ENCODE measurements around the gene CES4A. TPM values are rescaled to one million over a fixed set of nuclear protein-coding genes. Genes with fewer than 3 reads are reported as not detected.

The CES4A gene
- total RNA-seq, 1 donor from 2014 or later = 0.22 TPM

GRCh38 chr16:67001726-67002125 lies 13.3 kb downstream of the CES4A start:
- peaks cover 73% of the 10 kb centered on the region for H3K27me3 ChIP-seq
- H3K4me2 ChIP-seq = no peak overlapping the region

DNA sequence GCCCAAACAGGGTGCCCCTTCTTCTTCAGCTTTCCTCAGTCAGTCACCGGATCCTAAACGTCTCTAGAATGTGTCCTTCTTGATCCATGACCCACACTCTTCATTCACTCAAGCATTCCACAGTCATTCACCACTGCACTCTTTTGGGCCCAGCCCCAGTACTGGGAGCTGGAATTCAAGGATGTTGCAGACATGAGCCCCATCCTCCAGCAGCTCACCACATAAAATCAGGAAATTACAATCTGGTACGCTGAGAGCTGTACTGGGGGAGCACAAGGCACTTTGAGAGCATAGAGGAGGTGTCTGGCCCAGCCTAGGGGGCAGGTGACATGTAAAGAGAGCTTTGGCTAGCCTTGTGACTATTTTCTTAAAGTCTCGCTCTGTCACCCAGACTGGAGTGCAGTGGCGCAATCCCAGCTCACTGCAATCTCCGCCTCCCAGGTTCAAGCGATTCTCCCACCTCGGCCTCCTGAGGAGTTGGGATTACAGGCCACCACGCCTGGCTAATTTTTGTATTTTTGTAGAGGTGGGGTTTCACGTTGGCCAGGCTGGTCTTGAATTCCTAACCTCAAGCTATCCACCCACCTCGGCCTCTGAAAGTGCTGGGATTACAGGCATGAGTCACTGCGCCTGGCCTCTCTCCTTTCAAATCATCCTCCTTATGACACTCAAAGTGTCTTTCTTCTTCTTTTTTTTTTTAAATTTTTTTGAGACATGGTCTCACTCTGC lies 18.7 kb downstream of the CES4A start:
- H3K79me2 ChIP-seq (ENCODE audit: low read depth) = no peaks in the 10 kb centered on the region

More at GRCh38 chr16:67001726-67002125, 13.3 kb downstream of the CES4A start:
- H3K9me3 ChIP-seq (ENCODE audit: low read depth) = no peaks in the 10 kb centered on the region
- no peak overlapping the region for H3K4me3 ChIP-seq
- peaks cover 3% of the 10 kb centered on the region for H3K4me1 ChIP-seq
- H3K27me3 Mint-ChIP-seq (ENCODE audit: insufficient read depth, low read depth) = peaks cover 34% of the 10 kb centered on the region
- no peaks in the 10 kb centered on the region for H4K20me1 ChIP-seq (ENCODE audit: low read depth)
- H3K27ac Mint-ChIP-seq = no peak overlapping the region
- no peak for DNase-seq (ENCODE audit: low spot score)
- no peak overlapping the region for H3K27ac ChIP-seq
- peaks cover 3% of the 10 kb centered on the region for H3K4me1 Mint-ChIP-seq
- H3K79me2 ChIP-seq (ENCODE audit: low read depth) = no peaks in the 10 kb centered on the region
- peaks cover 10% of the 10 kb centered on the region for H3F3A ChIP-seq (ENCODE audit: low read depth)
- H3K36me3 ChIP-seq = no peaks in the 10 kb centered on the region
- no peaks in the 10 kb centered on the region for H3K9me3 Mint-ChIP-seq
- TF ChIP-seq EZH2phosphoT487 (IDR thresholded peaks at IDR 0.05) (no peak), EZH2 (IDR thresholded peaks at IDR 0.05) (no peak)
- TF ChIP-seq, protein P1, sequence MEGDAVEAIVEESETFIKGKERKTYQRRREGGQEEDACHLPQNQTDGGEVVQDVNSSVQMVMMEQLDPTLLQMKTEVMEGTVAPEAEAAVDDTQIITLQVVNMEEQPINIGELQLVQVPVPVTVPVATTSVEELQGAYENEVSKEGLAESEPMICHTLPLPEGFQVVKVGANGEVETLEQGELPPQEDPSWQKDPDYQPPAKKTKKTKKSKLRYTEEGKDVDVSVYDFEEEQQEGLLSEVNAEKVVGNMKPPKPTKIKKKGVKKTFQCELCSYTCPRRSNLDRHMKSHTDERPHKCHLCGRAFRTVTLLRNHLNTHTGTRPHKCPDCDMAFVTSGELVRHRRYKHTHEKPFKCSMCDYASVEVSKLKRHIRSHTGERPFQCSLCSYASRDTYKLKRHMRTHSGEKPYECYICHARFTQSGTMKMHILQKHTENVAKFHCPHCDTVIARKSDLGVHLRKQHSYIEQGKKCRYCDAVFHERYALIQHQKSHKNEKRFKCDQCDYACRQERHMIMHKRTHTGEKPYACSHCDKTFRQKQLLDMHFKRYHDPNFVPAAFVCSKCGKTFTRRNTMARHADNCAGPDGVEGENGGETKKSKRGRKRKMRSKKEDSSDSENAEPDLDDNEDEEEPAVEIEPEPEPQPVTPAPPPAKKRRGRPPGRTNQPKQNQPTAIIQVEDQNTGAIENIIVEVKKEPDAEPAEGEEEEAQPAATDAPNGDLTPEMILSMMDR (IDR thresholded peaks at IDR 0.05) = no peak
- H3K36me3 Mint-ChIP-seq = no peaks in the 10 kb centered on the region
- no peak overlapping the region for H3K9ac ChIP-seq
- H3K4me3 Mint-ChIP-seq = peak overlapping the region; percentile 48
- H2AFZ ChIP-seq (replicated peaks) = no peak overlapping the region

DNA sequence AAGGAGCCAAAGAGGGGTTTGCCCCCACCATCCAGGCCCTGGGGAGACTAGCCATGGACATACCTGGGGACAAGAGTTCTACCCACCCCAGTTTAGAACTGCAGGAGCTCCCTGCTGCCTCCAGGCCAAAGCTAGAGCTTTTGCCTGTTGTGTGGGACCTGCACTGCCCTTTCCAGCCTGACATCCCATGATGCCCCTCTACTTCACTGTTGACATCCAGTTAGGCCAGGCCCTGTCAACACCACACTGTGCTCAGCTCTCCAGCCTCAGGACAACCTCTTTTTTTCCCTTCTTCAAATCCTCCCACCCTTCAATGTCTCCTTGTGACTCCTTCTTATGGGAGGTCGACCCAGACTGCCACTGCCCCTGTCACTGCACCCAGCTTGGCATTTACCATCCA lies 20.8 kb downstream of the CES4A start:
- no peaks in the 10 kb centered on the region for H3K36me3 ChIP-seq
- Mint-ChIP-seq H3K27ac (no peak overlapping the region), H3K9me3 (no peaks in the 10 kb centered on the region), H3K27me3 (ENCODE audit: insufficient read depth, low read depth) (peaks cover 24% of the 10 kb centered on the region), H3K4me3 (no peak overlapping the region), H3K36me3 (no peaks in the 10 kb centered on the region), H3K4me1 (peaks cover 4% of the 10 kb centered on the region)
- TF ChIP-seq EZH2phosphoT487 (IDR thresholded peaks at IDR 0.05) = no peak
- TF ChIP-seq, protein P1 (IDR thresholded peaks at IDR 0.05) = no peak
- TF ChIP-seq EZH2 (IDR thresholded peaks at IDR 0.05) = no peak
- H2AFZ ChIP-seq (replicated peaks) = no peak overlapping the region
- H3K4me2 ChIP-seq = no peak overlapping the region
- H3K9me3 ChIP-seq (ENCODE audit: low read depth) = no peaks in the 10 kb centered on the region
- no peak overlapping the region for H3K4me3 ChIP-seq
- H3K27me3 ChIP-seq = peaks cover 29% of the 10 kb centered on the region
- H3K4me1 ChIP-seq = peaks cover 5% of the 10 kb centered on the region
- no peaks in the 10 kb centered on the region for H4K20me1 ChIP-seq (ENCODE audit: low read depth)
- H3K9ac ChIP-seq = no peak overlapping the region
- H3F3A ChIP-seq (ENCODE audit: low read depth) = peaks cover 6% of the 10 kb centered on the region
- no peak for DNase-seq (ENCODE audit: low spot score)
- no peak overlapping the region for H3K27ac ChIP-seq
- H3K79me2 ChIP-seq (ENCODE audit: low read depth) = no peaks in the 10 kb centered on the region

More for the DNA sequence above, 18.7 kb downstream of the CES4A start:
- H3K4me1 ChIP-seq = no peaks in the 10 kb centered on the region
- H3K9ac ChIP-seq = no peak overlapping the region
- Mint-ChIP-seq H3K36me3 (no peaks in the 10 kb centered on the region), H3K27ac (no peak overlapping the region), H3K27me3 (ENCODE audit: insufficient read depth, low read depth) (peaks cover 27% of the 10 kb centered on the region), H3K9me3 (no peaks in the 10 kb centered on the region), H3K4me1 (no peaks in the 10 kb centered on the region), H3K4me3 (no peak overlapping the region)
- peaks cover 29% of the 10 kb centered on the region for H3K27me3 ChIP-seq
- no peak overlapping the region for H3K4me2 ChIP-seq
- H3K4me3 ChIP-seq = no peak overlapping the region
- DNase-seq (ENCODE audit: low spot score) = no peak
- H4K20me1 ChIP-seq (ENCODE audit: low read depth) = no peaks in the 10 kb centered on the region
- no peak overlapping the region for H3K27ac ChIP-seq
- TF ChIP-seq EZH2 (IDR thresholded peaks at IDR 0.05) = no peak
- TF ChIP-seq, protein P1 (IDR thresholded peaks at IDR 0.05) = no peak
- TF ChIP-seq EZH2phosphoT487 (IDR thresholded peaks at IDR 0.05) = no peak
- H3K9me3 ChIP-seq (ENCODE audit: low read depth) = no peaks in the 10 kb centered on the region
- H3F3A ChIP-seq (ENCODE audit: low read depth) = no peaks in the 10 kb centered on the region
- no peak overlapping the region for H2AFZ ChIP-seq (replicated peaks)
- no peaks in the 10 kb centered on the region for H3K36me3 ChIP-seq
